ENCODE measurements around the gene KCNH1.

Gene KCNH1

DNA sequence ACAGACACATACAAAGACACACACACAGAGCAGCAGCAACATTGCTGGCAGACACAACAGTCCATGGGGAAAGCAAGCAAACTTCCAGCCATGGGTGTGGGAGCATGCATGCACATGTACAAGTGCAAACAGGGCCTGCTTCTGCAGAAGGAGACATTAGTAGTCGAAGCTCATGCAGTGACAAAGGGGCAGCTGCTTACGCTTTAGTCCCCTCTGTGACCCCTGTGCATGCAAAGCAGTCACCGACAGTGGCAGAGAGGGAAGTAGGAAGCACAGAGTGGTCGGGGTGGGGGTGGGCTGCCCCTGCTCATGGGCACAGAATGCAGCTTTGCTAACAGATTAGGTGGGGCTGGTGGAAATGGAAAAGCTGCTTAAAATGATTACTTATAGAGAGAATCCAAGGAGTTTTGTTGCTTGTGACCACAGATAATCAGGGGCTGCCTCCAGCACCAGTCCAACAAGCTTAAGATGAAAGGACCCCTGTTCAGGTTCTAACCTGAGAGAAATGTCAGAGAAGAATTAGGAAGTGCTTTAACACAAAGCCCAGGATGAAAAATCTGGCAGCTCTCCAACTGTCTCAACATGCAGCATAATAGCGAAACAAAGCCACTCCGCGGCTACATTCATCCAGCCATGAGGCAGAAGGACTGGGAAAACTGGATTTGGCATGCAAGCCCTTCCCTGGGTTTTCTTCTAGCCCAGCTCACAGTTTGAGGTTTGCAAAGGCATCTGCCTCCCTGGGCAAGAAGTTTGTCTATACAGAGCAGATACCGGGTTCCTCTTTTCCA lies 378.9 kb downstream of the KCNH1 start:
- DNase-seq (ENCODE audit: low spot score), result no peak

DNA sequence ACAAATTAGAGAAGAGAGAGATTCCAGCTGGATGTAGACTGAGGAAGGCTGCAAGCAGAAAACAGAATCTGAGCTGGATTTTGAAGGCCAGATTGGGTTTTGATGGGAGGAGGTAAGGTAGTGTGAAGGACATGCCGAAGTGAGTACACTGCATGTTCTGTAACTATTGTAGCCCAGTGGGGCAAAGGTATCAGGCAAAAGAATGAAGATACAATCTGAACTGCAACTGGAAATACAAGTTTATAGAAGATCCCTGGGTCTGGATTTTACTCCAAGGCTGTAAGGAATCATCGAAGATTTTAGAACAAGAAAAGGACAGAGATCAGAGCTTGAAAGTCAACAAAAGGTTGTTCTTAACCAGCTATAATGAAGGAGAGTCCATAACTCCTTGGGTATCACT lies 382.0 kb downstream of the KCNH1 start:
- DNase-seq (ENCODE audit: low spot score), result no peak

DNA sequence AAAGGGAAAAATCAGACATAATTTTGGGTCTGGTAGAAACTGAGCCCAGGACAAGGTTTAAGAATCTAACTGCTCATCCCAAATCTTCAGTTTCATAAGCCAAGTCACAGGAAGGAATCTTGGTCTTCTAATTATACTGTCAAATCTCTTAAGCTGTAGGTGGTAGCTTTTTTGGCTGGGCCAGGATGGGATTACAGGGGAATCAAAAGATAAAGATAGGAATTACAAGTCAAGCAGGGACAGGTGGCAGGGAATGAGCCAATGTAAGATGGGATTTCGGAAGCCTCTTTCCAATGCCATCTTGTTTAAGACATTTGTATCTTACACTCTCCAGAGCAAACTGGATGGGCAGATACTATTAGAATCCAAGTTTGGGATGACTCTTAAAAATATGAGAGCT lies 383.5 kb downstream of the KCNH1 start:
- no peak for DNase-seq (ENCODE audit: low spot score)

DNA sequence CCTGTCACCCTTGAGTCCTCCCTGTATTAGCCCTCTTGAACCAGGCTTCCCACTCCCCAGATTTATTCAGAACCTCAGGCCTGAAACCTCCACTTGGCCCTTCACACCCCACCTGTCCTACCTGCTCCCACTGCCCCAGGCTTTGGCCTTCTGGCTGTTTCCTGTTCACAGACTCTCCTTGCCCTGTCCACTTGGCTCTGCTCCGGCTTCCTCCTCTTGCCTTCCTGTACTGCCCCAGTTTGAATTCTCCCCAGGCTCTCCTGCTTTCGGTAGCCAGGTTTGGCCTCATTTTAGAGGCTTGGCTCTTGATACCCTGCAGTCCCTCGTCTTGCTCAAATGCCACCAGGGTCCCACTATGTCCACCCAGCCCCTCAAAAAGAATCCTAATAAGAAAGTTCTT lies 385.2 kb downstream of the KCNH1 start:
- no peak for DNase-seq (ENCODE audit: low spot score)

DNA sequence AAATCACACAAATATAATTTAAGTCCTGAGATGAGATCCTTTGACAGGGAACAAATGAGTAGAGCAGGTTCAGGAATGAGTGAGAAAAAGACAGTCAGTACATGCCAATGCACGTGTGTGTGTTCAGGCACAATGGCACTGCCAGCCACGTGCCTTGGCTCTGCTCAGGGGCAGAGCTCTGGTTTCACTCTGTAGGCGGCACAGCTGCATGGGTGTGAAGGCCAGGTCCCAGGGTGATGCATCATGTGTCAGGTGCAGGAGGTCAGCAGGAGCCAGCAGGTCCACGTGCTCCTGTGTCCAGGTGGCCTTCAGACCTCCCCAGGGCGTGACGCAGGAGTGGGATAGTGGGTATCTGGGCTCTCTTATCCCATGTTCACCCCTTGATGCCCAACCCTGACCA lies 386.1 kb downstream of the KCNH1 start:
- DNase-seq (ENCODE audit: low spot score), result no peak

DNA sequence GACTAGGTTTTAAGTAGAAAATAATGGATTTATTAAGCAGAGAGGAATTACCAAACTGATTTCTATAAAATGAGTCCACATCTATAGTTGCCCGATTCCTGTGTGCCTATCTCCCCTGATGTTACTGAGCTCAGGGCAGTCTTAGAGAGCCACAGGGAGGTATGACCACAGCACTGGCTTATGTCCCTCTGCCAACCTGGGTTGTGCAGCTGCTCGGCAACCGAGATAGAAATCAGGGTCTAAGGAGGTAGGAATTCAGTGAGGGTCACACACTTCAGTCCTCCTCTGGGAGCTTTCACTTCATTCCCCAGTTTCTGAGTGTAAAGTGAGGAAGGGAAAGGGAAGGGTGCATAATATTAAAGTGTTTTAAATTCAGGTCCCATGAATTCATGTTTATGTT lies 386.8 kb downstream of the KCNH1 start:
- no peak for DNase-seq (ENCODE audit: low spot score)

DNA sequence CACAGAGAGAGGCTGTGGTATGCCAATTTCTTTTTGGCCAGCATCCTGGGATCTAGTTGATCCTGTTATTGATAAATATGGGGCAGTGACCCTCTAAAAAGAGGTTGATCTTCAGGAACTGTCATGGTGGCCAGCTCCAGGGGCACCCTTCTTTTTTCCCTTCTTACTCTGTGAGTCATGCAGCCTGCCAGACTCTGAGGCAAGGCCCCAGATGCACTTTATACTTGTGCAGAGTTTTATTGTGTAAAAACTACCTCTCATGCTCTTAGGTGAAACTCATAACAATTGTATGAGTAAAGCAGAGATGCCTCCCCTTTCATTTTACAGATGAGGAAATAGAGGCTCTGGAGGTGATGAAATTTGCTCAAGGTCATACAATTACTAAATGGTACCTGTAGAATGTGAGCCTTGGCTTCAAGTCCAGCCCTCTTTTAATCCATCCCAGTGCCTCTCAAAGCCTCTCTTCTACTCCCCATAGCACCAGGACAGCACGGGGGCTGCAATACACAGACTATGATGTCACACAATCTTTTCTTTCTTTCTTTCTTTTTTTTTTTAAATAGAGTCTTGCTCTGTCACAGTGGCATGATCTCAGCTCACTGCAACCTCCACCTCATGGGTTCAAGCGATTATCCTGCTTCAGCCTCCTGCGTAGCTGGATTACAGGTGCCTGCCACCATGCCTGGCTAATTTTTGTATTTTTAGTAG lies 387.8 kb downstream of the KCNH1 start:
- no peak for DNase-seq (ENCODE audit: low spot score)

DNA sequence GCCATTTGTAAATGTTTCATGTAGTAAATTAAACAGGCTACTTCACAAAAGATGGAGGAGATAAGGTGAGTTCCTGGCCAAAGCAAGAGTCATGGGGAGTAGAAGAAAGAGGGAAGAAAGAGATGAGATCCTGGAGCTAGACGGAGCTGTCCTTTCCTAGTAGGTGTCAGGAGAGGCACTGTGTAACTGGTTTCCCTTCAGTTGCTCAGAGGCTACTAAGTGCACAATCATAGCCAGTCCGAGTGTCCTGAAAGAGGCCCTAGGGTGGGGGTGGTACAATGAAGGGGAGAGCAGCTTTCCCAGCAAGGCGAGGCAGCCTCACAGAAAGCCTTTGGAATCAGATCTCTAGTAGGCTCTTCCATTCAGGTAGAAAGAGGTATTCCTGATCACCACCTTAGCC lies 390.9 kb downstream of the KCNH1 start:
- DNase-seq (ENCODE audit: low spot score), result no peak

DNA sequence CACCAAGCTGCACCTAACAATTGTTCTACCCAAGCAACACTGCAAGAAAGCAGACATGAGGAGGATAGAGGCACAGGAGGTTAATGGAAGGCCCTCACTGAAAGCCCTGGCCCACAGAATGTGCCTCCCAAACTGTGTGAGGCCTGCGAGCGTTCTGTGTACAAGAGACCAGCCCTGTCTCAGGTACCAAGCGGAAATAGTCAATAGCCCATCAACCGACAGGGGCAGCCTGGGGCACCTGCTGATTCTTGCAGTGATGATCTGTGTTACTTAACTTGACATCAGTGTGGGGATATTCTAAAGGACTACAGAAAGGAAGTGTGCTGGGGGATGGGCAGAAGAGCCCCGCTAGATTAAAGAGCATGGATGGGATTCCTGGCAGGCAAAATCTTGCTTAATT lies 392.4 kb downstream of the KCNH1 start:
- no peak for DNase-seq (ENCODE audit: low spot score)

DNA sequence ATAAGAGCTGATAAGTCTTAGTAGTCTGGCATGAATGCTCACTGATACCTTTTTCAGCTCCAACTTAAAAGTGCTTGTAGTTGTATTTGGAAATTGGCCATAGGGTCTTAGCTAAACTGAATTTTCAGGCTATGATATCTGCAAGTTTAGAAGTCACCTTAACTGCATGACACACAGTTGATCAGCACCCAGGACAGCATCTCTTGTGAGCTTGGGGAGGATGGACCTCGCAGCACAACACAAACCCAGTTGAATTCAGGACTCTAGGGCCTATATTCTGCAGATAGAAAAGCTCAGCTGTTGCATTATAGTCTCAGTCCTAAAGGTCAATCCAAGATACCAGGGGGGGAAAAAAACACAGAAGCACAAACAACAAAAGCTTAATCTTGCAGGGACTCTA lies 394.3 kb downstream of the KCNH1 start:
- DNase-seq (ENCODE audit: low spot score), result no peak

DNA sequence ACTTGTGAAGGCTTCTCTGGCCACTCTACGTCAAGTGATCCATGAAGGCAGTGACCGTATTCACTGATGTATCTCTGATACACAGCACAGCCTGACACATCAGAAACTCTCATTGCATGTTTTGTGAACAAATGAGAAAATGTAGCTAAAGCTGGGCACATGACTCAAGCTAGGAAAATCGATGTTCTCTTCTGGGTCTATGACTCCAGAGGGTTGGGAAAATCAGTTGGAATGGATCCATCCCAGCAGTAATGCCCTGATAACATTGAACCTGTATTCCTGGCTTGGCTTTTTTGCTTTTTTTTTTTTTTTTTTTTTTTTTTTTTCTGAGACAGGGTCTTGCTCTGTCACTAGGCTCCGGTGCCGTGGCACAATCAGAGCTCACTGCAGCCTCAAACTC lies 395.7 kb downstream of the KCNH1 start:
- DNase-seq (ENCODE audit: low spot score), result no peak

DNA sequence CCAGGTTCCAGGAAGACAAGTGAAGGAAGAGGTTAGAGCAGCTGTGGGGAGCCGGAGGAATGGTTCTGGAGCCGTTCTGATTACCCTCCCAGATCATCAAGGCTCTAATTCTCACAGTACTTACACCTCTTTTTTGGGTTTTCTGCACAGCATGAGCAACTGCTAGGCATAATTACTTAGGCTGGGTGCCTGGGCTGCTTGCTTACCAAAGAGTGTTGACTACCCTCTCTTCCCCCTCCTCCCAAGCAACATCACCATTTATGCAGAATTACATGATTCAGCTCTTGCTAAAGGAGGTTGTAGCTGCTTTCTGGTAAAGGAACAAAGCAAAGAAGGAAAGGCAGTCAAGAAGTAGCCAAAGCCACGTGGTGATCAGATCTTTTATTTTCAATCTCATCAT lies 397.2 kb downstream of the KCNH1 start:
- no peak for DNase-seq (ENCODE audit: low spot score)

DNA sequence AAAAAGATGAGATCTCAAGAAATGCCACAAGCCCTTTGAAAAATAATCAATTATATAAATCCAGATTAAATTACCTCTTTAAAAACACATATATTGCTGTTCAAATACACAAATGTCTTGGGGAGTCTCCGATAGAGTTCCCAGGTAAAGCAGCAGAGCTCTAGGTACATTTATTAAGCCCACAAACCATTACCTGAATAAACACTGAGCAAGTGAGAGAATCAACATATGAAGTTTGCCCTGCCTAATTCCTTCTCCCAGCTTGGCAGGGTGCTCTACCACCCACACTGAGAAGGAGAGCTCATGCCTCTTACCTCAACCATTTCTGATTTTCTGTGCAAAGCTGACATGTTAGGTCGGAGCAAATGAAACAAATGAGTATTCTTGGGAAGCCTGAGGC lies 402.4 kb downstream of the KCNH1 start:
- DNase-seq (ENCODE audit: low spot score), result no peak

DNA sequence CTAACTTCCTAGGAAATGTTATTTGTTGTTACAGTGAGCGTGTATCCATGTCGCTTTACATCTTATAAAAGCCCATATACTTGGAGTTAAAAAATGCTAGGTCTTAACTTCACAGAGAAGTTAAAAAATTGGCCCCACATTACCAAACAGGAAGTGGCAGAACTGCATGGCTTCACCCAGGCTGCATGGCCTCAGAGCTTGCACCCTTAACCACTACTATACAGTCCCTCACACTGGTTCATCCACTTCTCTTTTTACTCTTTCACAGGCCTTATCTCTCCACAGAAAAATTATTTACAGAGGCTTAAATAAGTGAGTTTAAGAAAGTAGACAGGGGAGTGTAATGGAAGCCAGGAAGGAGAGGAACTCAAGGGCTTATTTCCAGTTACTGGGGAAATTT lies 402.8 kb downstream of the KCNH1 start:
- no peak for DNase-seq (ENCODE audit: low spot score)

DNA sequence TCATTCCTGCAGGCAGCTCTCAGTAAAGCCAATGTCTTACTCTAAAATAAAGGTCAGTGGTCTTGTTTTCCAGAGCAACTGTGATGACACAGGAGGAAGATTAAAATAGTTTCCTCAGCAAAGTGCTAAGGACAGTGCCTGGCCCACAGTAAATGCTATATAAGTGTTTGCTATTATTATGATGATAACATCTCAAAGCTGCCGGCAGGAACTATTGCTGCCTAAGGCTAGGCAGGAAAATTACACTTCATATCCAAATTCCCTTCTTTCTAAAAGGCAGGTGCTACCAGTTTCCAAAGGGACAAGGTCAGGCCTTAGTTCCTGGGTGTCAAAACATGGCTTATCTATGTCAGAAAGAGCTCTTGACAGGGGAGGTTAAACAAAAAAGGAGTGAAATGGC lies 403.9 kb downstream of the KCNH1 start:
- DNase-seq (ENCODE audit: low spot score), result no peak

DNA sequence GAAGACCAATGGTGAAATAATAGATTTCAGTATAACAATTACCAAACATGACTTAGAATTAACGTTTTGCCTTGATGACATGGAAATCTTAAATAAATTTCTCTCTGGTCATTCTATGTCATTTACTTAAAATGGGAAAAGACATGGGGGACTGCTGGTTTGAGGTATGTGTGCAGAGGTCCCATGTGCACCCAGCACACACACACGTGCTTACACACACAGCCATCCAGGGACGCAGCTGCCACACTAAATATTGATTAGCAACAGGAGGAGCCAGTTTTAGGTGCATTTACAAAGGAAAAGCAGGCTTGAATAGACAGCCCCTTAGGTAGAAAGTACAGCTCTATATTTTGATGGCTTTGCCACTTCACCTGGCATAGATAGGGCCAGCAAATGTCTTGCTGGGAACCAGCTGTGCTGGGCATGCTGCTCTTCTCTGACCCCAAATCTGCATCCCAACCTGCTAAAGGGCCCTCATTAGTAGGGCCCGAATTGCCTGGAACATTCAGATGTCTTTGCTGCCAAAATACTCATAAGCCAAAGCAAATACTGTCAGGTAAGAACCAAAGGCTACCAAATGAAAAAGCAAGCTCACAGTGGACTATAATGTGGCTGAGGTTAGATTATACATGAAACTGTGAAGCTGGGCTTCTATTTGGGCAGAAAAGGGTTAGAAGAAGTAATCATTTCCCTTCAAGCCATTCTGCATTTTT lies 405.4 kb downstream of the KCNH1 start:
- no peak for DNase-seq (ENCODE audit: low spot score)

DNA sequence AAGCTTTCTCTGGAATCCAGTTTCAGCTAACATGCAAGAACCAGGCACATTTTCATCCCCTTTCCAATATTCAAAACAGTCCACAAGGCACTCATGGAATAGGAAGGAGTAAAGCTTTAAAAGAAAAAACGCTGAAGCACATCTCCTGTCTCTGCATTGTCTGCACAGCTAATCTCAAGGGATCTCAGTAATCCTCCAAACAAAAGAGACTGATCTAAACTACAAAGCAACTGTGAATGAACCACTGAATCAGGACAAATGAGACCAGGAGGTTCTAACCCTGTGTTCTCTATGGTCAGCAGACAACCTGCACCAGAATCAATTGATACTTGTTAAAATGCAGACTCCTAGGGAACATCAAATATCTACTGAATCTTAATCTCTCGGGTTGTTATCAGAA lies 406.2 kb downstream of the KCNH1 start:
- no peak for DNase-seq (ENCODE audit: low spot score)

DNA sequence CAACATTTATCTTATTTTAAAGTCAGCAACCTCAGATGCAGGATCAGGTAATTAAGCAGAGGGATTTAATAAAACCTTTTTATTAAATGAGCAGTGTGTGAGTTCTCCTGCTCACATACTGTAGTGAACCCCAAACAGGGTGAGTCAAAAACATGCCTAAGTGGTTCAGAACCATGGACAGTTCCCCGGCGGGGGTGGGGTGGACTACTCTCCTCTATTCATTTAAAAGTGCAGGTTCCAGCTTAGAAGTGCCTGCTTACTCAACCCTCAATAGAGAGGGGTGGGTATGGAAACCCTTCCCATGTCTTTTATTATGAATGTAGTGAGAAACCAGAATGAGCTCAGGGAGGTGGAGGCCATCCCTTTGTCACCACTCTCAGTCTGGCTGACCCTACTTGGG lies 407.3 kb downstream of the KCNH1 start:
- no peak for DNase-seq (ENCODE audit: low spot score)

DNA sequence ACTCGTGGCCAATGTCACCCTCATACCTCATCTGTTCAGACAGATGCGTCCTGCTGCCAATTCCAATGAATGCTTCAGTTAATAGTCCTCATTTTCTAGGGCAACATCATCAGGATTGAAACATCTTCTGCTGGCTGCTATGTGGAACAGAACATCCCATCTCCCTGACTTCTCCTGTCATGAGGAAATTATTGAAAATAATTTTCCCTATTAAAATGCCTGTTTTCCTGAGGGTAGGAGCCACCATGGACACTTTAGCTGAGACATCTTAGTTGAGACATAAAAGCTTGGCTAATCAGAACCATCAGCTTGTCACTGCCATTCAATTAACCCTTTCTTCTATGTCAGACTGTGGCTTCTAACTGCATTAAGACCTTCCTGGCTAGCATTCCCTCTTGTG lies 409.2 kb downstream of the KCNH1 start:
- DNase-seq (ENCODE audit: low spot score), result no peak

DNA sequence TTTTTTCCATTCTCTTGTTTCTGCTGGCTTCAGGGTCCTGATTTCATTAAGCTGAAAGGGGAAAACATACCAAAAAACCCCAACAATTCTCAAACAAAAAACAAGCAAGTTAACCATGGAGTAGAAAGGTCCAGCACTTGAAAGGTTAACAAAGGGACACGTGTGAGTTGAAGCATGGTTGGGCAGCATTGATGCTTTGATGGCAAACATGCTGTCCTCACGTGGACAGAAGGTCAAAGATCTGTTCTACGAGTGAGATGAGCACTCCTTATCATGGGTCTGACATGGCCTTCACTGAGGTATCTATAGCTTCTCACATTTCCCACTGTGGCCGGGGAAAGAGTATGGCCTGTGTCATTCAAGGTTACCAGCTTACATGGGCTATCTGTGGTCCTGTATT lies 410.3 kb downstream of the KCNH1 start:
- no peak for DNase-seq (ENCODE audit: low spot score)

DNA sequence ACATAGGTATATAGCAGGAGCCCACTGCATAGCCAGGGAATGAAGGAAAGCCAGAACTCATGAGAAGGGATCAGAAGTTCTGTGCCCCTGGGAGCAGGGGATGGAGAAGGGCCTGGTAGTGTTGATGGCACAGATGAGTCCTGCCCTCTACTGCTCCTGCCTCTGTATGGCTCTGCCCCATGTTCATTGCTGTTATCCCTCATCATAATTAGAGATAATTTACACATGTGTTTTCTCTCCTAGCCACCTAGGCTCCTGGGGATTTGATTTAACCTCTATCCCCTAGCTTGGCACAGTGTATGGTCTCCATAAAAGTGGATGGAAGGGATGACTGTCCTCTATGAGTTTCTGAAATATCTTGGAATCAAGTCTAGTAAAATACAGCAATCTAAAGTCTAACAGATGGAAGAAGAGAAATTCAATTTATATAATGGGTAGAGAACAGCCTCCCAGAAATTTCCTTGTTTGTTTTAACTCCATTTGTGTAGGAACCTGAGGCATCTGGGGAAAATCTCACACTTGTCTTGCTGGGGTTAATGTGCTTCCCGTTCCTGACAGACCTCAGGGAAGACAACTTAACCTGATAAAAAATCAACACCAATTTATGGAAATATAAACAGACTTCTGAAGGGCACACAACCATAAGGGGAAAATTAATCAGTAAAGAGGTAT lies 411.4 kb downstream of the KCNH1 start:
- no peak for DNase-seq (ENCODE audit: low spot score)

DNA sequence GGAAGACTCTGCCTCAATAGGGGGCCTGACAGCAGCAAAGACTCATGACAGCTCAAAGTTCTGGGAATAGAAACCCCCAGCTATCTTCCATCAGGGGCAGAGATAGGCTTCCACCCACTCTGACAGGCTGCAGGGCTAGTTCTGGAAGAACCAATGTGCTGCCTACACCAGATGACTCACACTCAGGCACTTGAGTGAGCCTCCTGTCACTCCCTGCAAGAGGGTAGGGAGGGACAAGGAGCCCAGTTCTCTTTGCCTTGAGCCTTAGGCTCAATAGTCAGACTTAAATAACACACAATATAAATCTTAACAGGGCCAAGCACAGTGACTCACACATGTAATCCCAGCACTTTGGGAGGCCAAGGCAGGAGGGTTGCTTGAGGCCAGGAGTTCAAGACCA lies 418.9 kb downstream of the KCNH1 start:
- no peak for DNase-seq (ENCODE audit: low spot score)

All from hepatic stellate cell (primary cell).